Neutrophil (primary cell): Measurements from ENCODE around the gene APOL5.

ENCODE experiments used
- H3K27ac ChIP-seq: fragments of 200-600 bp; sonication (generic); 2 replicates; pipeline ENCODE4 v1.5.1; 2016; ENCODE audit warnings: mild to moderate bottlenecking, moderate library complexity
- H3K27me3 ChIP-seq: fragments of 200-600 bp; sonication (generic); 2 replicates; pipeline ENCODE4 v1.6.0; 2016; ENCODE audit warnings: mild to moderate bottlenecking
- H3K36me3 ChIP-seq: fragments of 200-600 bp; sonication (generic); 2 replicates; pipeline ENCODE4 v1.5.1; 2017
- H3K4me1 ChIP-seq, 2 experiments: fragments of 200-600 bp in 1 of 2; sonication (generic) in 1 of 2; 1 replicate in 1 of 2; 2 replicates in 1 of 2; pipeline versions ENCODE4 v1.5.1 to v1.6.1; 2013 to 2016; ENCODE audit warnings: low read depth in 1 of 2, low read length in 1 of 2, mild to moderate bottlenecking in 1 of 2, moderate library complexity in 1 of 2; ENCODE audit not compliant: control insufficient read depth in 1 of 2, insufficient read depth in 1 of 2
- H3K4me3 ChIP-seq, 2 experiments: fragments of 200-600 bp in 1 of 2; sonication (generic) in 1 of 2; 1 replicate in 1 of 2; 2 replicates in 1 of 2; pipeline ENCODE4 v1.5.1; 2013 to 2016; ENCODE audit warnings: low read depth in 1 of 2, low read length in 1 of 2, mild to moderate bottlenecking in 1 of 2, moderate library complexity in 1 of 2
- H3K9me3 ChIP-seq: fragments of 200-600 bp; sonication (generic); 2 replicates; pipeline ENCODE4 v1.5.1; 2016
- CTCF ChIP-seq: fragments of 200-600 bp; sonication (generic); IDR thresholded peaks from 2 replicates; pipeline ENCODE4 v1.5.1; 2016; ENCODE audit warnings: antibody characterized with exemption

Gene APOL5

GRCh38 chr22:35752863-35753189 is 35.2 kb downstream of the APOL5 start:
- no peak overlapping the region for H3K27ac ChIP-seq
- H3K4me3 ChIP-seq: no peak overlapping the region
- H3K36me3 ChIP-seq: no peaks in the 10 kb centered on the region
- no peaks in the 10 kb centered on the region for H3K9me3 ChIP-seq
- H3K4me1 ChIP-seq: no peaks in the 10 kb centered on the region
- TF ChIP-seq CTCF: no peak
- H3K27me3 ChIP-seq: no peaks in the 10 kb centered on the region

DNA sequence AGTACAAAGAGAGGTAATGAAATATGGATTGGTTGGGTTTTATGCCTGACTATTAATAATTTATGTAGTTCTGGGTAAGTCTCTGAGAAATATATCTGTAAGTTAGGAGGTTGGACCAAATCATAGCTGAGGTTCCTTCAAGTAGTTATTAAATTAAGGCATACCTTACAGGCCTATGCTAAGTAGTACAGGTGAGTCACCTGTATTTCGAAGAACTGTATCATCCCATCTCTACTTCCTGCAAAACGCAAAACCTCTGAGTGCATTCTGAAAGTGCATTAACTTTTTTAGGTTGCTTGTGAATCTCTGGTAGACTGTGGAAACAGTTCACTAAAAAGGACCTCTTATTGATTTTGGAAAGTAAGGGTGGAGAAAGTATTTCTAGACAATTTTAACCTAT is 37.1 kb downstream of the APOL5 start:
- no peak for TF ChIP-seq CTCF
- Histone ChIP-seq H3K27ac (no peak overlapping the region), H3K9me3 (no peaks in the 10 kb centered on the region), H3K36me3 (no peaks in the 10 kb centered on the region), H3K4me1 (no peaks in the 10 kb centered on the region), H3K27me3 (no peaks in the 10 kb centered on the region), H3K4me3 (no peak overlapping the region)

- TF ChIP-seq CTCF: no peak
Measured at GRCh38 chr22:35756722-35757121, 39.0 kb downstream of the APOL5 start.

DNA sequence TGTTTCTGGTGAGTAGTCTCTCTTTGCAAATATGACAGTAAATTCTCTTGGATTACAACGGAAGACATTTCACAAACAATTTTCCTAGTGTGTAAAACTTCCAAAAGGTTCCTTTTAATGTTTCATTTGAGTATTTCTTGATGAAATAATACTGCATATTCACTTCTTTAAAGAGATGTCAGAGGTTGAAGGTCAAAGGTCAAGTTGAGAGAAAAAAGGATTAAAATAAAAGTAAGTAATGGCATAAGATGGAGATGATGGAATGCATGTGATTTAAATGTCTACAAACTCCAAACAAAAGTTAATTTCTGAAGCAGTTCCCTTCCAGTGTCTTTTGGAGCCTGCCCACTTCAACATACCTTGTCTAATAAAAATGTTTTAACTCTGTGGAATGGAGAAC is 40.7 kb downstream of the APOL5 start:
- H3K4me3 ChIP-seq: no peak overlapping the region
- no peak for TF ChIP-seq CTCF
- no peaks in the 10 kb centered on the region for H3K36me3 ChIP-seq
- no peaks in the 10 kb centered on the region for H3K4me1 ChIP-seq
- no peak overlapping the region for H3K27ac ChIP-seq
- H3K27me3 ChIP-seq: no peaks in the 10 kb centered on the region
- no peaks in the 10 kb centered on the region for H3K9me3 ChIP-seq

More at GRCh38 chr22:35756722-35757121, 39.0 kb downstream of the APOL5 start:
- H3K36me3 ChIP-seq: no peaks in the 10 kb centered on the region
- H3K27ac ChIP-seq: no peak overlapping the region
- H3K4me3 ChIP-seq: no peak overlapping the region
- no peaks in the 10 kb centered on the region for H3K9me3 ChIP-seq
- H3K4me1 ChIP-seq: no peaks in the 10 kb centered on the region
- no peaks in the 10 kb centered on the region for H3K27me3 ChIP-seq

- Histone ChIP-seq H3K27me3 (no peaks in the 10 kb centered on the region), H3K4me3 (no peak overlapping the region), H3K27ac (no peak overlapping the region), H3K9me3 (no peaks in the 10 kb centered on the region), H3K36me3 (no peaks in the 10 kb centered on the region), H3K4me1 (no peaks in the 10 kb centered on the region)
- TF ChIP-seq CTCF: no peak
Measured at GRCh38 chr22:35761037-35761436, 43.4 kb downstream of the APOL5 start.
